HG02852 (cell line): Measurements from ENCODE around the gene WBP1.
"Not testable (repeated sequence)": the region's sequence is repeated elsewhere in the genome, so short reads cannot be mapped to it uniquely, and the experiment has no call there.

Experiments
- ATAC-seq: cut with Tn5 transposase; IDR thresholded peaks from one replicate; pipeline ENCODE4 v1.9.1; 2021; ENCODE audit warnings: mild to moderate bottlenecking, moderate library complexity; ENCODE audit not compliant: unreplicated experiment

WBP1 gene

DNA sequence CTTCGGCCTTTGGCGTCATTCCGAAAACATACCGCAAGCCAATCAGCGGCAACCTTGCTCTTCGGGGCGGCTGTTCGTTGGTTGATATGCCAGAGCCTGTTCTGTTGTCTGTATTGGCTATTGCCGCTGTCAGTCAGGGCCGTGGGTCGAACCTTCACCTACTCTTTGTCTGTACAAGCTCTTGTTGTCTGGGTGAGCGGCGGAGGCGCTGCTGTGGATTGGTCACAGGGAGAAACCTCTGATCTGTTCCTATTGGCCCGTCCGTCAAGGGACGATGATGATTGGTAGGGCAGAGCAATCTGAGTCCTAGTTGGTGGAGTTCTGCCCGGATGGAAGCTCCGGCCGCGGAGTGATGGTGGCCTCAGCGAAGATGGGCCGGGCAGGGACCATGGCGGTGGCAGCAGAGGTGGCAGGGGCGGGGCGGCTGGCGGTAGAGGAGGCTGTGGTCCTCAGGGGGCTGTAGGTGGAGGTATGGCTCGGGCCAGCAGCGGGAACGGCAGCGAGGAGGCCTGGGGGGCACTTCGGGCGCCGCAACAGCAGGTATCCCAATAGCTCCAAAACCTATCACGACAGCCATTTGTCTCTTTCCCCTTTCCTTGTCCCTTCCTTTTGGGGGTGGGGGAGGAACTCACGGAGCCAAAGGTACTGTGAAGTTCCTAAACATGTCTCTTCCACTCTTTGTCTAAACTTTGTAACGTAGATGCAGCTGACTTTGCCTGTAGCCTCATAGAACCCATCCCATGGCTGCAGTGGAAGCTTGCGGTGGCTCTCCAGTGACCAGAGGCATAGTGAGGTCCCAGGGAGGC is at the start of gene WBP1:
WBP1 (plus strand) TSS at position 307 of the 806 bp plus-strand sequence; CDS start at position 472, 165 bp downstream.
- peak; percentile 83 for ATAC-seq

- no peak for ATAC-seq
These were observed 45.1 kb upstream of the WBP1 start for GRCh38 chr2:74413001-74413698.

- no peak for ATAC-seq
These were observed 43.8 kb upstream of the WBP1 start for GRCh38 chr2:74414441-74414840.

GRCh38 chr2:74414881-74415761 is 43.1 kb upstream of the WBP1 start:
- no peak for ATAC-seq

DNA sequence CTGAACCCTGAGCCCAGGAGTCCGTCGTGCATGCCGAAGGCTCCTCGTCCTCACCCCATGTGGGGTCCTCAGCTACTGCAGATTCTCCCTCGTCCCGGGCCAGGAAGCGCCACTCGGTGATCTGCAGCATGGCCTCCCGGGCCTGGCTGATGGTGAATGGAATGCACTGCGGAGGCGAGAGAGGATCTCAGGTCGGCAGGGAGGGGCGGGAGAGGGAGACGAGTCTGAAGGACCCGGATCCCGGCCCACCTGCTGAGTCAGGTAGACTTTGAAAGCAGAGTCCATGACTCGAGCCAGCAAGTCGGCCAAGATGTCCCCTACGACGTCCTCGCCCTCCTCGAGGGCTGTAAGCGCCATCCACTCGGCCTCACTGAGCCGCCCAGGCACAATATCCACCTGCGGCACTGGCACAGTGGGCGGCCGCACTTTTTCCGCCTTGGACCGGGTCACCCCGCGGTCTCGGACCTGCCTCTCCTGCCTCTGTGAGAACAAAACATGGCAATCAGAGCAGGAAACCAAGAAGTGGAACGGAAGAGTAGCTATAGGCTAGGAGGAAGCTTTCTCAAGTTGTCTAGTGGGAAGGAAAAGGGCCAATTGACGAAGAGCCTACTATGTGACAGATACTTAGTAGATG is 42.4 kb upstream of the WBP1 start:
- ATAC-seq = no peak

DNA sequence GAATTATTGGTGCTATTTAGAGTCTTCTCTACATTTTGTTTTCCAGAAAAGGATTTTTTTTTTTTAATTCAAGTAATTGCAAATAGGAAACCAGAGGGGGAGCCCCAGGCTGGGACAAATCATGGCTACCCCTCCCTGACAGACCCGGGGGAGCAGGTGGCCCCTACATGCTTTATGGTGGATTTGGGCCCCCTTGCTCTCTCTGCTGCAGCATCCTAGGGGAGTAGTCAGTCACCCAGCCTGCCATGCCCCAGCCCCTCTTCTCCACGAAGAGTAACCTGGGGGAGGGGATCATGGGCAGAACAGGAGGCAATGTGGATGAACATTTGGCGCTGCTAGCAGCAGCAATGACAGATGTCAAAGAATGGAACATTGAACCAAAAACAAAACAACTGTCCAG is 41.5 kb upstream of the WBP1 start:
- ATAC-seq = no peak

DNA sequence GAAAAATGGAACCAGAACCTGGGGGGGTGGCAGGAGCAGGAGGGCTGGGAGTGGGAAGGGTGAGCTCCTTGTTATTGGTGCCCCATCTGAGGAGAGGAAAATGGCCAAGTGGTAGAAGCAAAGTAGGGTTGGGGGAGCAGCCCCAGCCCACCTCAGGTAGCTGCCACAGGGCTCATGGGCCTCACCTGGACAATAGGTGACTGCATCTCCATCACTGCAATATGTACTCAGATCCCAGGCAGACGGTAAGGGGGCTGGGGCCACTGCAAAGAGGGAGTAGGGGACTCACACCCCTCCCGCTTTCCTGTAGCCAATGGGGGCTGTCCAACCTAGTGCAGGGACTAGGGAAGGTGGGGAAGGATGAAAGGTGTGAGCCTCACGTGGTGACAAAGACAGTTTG is 41.0 kb upstream of the WBP1 start:
- no peak for ATAC-seq

GRCh38 chr2:74417763-74418162 is 40.5 kb upstream of the WBP1 start:
- no peak for ATAC-seq

DNA sequence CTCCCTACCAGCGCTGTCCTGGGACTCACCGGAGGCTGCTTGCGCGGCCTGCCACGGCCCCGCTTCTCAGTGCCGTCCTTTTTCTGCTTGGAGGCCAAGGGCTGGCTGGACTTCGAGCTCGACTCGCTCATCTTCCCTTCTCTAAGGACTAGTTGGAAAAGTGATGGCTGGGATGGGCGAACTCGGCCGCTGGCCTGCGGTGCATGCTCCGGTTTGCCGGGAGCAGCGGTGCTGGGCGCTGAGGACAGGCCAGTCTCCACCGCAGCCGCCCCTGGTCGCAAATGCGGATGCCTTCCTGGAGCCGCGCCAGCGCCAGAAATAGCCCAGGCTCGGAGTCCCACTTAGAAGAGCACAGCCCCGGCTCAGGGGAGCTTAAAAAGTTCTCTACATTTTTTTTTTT is 39.9 kb upstream of the WBP1 start:
- no peak for ATAC-seq

DNA sequence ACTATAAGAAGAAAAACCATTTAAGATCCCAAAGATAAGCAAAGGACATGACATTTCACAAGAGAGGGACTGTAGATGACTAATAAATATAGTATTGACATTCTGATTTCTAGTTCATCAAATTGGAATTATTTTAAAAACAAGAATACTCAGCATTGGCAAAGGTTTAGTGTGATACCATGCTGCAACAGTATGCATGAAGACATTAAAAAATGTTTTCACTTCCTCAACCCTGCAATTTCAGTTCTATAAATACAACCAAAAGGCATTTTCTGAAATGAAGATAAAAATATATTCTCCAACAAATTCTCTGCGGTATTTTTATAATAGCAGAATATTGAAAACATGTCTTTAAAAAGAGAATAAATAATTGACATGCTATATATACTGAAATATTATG is 38.9 kb upstream of the WBP1 start:
- ATAC-seq = no peak

- no peak for ATAC-seq
These were observed 38.2 kb upstream of the WBP1 start for GRCh38 chr2:74420006-74420405.

DNA sequence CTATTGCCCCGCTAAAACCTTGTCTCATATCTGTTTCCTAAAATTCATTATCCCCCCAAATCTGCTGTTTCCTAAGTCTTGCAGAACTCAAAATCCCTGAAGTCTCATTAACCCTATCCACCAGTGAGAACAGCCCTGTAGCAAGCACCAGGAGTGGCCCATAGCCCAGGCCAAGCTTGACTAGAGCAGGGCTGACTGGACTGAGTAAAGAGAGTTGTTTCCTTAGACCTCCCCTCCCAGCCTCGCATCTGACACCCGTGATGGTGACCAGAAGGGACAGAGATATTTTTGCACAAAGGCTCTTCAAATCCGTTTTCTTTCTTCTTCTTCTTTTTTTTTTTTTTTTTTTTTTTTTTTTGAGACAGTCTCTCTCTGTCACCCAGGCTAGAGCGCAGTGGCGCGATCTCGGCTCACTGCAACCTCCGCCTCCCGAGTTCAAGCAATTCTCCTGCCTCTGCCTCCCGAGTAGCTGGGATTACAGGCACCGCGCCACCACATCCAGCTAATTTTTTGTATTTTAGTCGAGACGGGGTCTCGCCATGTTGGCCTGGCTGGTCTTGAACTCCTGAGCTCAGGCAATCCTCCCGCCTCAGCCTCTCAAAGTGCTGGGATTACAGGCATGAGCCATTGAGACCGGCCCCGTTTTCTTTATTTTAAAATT is 37.7 kb upstream of the WBP1 start:
- ATAC-seq = not testable (repeated sequence)

DNA sequence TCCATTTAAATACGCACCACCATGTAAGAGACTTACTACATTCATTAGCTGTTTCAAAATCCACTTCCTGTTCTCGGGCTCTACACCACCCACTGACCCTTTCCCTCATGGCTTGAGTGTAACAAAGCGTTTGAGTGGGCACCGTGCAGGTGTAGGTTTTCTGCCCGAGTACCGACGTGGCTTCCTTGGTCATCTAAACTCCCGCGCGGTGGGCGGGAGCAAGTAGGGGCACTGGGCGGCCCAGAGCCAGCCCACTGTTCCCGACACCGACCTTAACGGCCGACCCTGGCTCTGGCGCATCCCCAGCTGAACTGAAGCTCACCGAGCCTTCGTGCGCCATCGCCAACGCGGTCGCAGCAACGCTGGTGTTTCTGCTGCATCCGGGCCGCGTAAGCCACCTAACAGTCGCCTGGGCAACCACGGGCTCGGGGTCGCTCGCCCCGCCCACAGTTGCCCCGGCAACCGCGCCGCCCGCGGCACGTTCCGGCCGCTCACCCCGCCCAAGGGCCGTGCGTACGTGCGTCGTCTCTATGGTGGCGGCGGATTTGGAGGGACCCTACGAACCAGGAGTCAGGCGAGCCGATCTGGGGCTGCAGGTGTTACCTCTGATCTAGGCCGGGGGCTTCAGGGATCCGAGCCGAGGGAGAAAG is 36.9 kb upstream of the WBP1 start, which contains the start of the genes C2orf81 and WDR54:
C2orf81 (minus strand) TSS at position 399 of the 650 bp plus-strand sequence; CDS start at position 340, 59 bp downstream.
WDR54 (plus strand) TSS at position 510 of the 650 bp plus-strand sequence. CDS start 424 bp downstream, outside the sequence.
- peak; percentile 93 for ATAC-seq

- no peak for ATAC-seq
These were observed 34.8 kb upstream of the WBP1 start for GRCh38 chr2:74423231-74424095.

DNA sequence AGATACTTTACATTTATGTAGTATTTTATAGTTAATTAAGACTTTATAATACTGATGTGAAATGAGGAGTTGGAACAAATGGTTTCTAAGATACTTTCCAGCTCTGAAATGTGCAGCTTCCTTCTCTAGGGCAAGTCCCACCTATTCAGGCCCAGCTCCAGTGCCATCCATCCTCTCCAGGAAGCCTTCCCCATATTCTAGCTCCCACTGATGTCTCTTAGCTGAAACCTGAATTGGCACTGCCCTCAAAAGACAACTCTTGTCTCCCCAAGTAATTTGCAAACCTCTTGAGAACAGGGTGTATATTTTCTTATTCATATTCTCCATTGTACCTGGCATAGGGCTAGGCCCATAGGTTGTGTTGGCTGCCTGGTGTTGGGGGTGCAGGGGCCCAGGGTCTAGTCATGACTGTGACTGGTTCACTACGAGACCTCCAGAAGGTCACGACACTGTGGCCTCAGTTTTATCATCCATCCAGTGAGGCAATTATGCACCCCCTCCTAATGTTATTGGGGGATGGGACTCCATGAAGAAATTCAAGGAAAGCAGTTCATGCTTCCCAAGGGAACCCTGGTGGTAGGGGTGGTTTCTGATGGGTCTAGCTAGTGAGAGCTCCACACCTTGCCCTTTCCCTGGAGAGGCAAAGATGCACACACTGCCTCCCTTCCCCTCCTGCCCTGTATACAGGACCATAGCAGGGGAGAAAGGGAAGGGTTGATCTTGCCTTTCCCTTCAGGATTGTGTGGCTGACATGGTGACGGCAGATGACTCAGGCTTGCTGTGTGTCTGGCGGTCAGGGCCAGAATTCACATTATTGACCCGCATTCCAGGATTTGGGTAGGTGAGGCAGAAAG is 33.9 kb upstream of the WBP1 start:
- ATAC-seq = no peak

GRCh38 chr2:74424995-74425406 is 33.2 kb upstream of the WBP1 start:
- ATAC-seq = no peak

DNA sequence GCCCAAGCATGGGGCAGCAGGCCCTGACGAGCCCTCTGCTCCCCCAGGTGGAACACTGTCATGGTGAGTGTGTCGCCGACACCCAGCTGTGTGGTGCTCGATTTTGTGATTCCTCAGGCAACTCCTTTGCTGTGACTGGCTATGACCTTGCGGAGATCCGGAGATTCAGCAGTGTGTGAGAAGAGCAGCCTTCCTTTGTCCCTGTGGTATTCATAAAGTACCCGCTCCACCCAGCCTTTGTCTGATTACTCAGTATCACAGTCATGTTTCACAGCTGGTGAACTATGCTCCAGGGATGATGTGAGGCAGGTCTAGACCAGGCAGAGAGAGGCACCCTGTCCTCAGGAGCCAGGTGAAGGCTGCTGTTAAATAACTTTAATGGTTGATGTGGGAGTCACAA is 32.7 kb upstream of the WBP1 start:
- ATAC-seq = no peak
